Measurements from ENCODE around the gene SENP7. TPM values are rescaled to one million over a fixed set of nuclear protein-coding genes. Genes with fewer than 3 reads are reported as not detected.

SENP7 gene
- total RNA-seq, 1 donor from 2014 or later, result 48.0 TPM

DNA sequence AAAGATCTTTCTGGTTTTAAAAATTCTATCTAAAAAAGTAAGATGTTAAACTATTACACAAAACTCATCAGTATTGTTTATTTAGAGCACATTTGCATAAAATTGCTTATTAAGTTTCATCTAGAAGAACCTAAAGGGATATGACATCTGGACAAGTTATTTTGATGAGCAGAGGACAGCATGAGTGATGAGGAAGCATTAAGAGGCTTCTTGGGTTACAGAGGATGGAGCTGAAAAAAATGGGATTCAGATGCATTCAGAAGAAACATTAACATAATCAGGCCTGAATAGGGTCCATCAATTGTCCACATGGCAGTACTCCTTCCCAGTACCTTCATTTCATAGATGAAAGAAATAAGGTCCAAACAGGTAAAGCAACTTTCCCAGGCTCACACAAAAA, 234.3 kb downstream of the SENP7 start:
- Histone ChIP-seq H3K27me3 (peaks cover 8% of the 10 kb centered on the region), H3K79me2 (ENCODE audit: low read depth) (no peaks in the 10 kb centered on the region), H2AFZ (replicated peaks) (no peak overlapping the region), H3K4me1 (peaks cover 3% of the 10 kb centered on the region), H3K4me2 (no peak overlapping the region), H4K20me1 (ENCODE audit: low read depth) (no peaks in the 10 kb centered on the region), H3K27ac (no peak overlapping the region), H3K9me3 (ENCODE audit: low read depth) (no peaks in the 10 kb centered on the region), H3F3A (ENCODE audit: low read depth) (no peaks in the 10 kb centered on the region), H3K9ac (no peak overlapping the region), H3K36me3 (no peaks in the 10 kb centered on the region), H3K4me3 (no peak overlapping the region)
- Mint-ChIP-seq H3K4me1 (peaks cover 9% of the 10 kb centered on the region), H3K27ac (no peak overlapping the region), H3K9me3 (no peaks in the 10 kb centered on the region), H3K36me3 (no peaks in the 10 kb centered on the region), H3K27me3 (ENCODE audit: insufficient read depth, low read depth) (no peaks in the 10 kb centered on the region), H3K4me3 (no peak overlapping the region)
- TF ChIP-seq, protein P1, sequence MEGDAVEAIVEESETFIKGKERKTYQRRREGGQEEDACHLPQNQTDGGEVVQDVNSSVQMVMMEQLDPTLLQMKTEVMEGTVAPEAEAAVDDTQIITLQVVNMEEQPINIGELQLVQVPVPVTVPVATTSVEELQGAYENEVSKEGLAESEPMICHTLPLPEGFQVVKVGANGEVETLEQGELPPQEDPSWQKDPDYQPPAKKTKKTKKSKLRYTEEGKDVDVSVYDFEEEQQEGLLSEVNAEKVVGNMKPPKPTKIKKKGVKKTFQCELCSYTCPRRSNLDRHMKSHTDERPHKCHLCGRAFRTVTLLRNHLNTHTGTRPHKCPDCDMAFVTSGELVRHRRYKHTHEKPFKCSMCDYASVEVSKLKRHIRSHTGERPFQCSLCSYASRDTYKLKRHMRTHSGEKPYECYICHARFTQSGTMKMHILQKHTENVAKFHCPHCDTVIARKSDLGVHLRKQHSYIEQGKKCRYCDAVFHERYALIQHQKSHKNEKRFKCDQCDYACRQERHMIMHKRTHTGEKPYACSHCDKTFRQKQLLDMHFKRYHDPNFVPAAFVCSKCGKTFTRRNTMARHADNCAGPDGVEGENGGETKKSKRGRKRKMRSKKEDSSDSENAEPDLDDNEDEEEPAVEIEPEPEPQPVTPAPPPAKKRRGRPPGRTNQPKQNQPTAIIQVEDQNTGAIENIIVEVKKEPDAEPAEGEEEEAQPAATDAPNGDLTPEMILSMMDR (IDR thresholded peaks at IDR 0.05), result no peak
- TF ChIP-seq EZH2phosphoT487 (IDR thresholded peaks at IDR 0.05) (no peak), EZH2 (IDR thresholded peaks at IDR 0.05) (no peak)
- no peak for DNase-seq (ENCODE audit: low spot score)

Small RNA genes lying within 50 kb of the gene (small RNA-seq; reads per million reads assigned to genes)
- gene RF00019, result not detected

Other genes with a start within 250 kb of the SENP7 start
- 0.03 and 0.15 TPM in 2 replicates for gene IMPG2, start 192.6 kb downstream of the SENP7 start, total RNA-seq (ENCODE audit: low replicate concordance)
- 48.2 and 85.9 TPM in 2 replicates for gene TRMT10C, start 48.7 kb upstream of the SENP7 start, total RNA-seq (ENCODE audit: low replicate concordance)
- 149 and 248 TPM in 2 replicates for gene PCNP, start 61.0 kb upstream of the SENP7 start, total RNA-seq (ENCODE audit: low replicate concordance)
- 19.8 and 30.2 TPM in 2 replicates for gene ZBTB11, start 163.9 kb upstream of the SENP7 start, total RNA-seq (ENCODE audit: low replicate concordance)
- 2,339 and 2,343 TPM in 2 replicates for gene RPL24, start 173.5 kb upstream of the SENP7 start, total RNA-seq (ENCODE audit: low replicate concordance)
- 38.2 and 46.1 TPM in 2 replicates for gene CEP97, start 211.4 kb upstream of the SENP7 start, total RNA-seq (ENCODE audit: low replicate concordance)